Ishikawa (cell line): Measurements from ENCODE around the gene C6orf141.

Source experiments
- CEBPB ChIP-seq: IDR thresholded peaks from 2 replicates; pipeline ENCODE4 v1.6.1; 2012
- TCF12 ChIP-seq: IDR thresholded peaks from 2 replicates; pipeline ENCODE4 v1.6.1; 2012; ENCODE audit warnings: low read depth
- TF ChIP-seq, protein P1 (sequence below): IDR thresholded peaks from 2 replicates; pipeline ENCODE4 v1.6.1; 2012
- TF ChIP-seq, protein P2 (sequence below): IDR thresholded peaks from 2 replicates; pipeline ENCODE4 v1.6.1; 2012

DNA sequence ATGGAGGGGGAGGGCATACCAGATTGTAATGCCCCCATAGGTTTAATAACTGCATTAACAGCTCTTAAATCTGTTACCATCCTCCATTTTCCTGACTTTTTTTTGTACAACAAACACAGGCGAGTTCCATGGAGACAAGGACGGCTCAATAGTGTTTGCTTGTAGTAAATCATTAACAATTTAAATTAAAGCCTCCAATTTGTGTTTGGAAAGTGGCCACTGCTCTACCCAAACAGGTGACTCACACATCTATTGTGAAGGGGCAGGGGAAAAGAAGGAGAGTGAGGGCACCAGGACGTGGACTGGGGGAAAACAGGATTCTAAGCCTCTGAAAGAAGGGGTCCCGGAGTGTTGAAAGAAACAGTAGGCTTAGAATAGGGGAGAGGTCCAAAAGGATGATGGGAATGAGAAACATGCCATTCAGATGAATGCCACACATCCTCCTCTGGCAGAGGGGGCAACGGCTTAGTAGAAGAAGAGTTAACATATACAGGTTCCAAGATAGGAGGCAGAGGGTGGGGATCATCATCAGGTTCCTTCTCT lies 43.8 kb upstream of the C6orf141 start:
- TF ChIP-seq CEBPB, result no peak
- TF ChIP-seq, protein P1, sequence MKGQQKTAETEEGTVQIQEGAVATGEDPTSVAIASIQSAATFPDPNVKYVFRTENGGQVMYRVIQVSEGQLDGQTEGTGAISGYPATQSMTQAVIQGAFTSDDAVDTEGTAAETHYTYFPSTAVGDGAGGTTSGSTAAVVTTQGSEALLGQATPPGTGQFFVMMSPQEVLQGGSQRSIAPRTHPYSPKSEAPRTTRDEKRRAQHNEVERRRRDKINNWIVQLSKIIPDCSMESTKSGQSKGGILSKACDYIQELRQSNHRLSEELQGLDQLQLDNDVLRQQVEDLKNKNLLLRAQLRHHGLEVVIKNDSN, result no peak
- TF ChIP-seq, protein P2, sequence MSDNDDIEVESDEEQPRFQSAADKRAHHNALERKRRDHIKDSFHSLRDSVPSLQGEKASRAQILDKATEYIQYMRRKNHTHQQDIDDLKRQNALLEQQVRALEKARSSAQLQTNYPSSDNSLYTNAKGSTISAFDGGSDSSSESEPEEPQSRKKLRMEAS, result no peak
- TF ChIP-seq TCF12, result no peak
